Panc1 (cell line): ENCODE results near the gene DYRK2. TPM values are rescaled to one million over a fixed set of nuclear protein-coding genes. Genes with fewer than 3 reads are reported as not detected.

Experiments
- ATAC-seq: fragments of 200-7000 bp; cut with Tn5 transposase; 2 replicates; pipeline ENCODE4 v1.9.1; 2020; ENCODE audit warnings: mild to moderate bottlenecking, moderate library complexity
- BruUV-seq: library from RNA; stranded (reverse); fragments of 400-500 nt; replicated peaks from 2 replicates; lab custom pipeline; 2021; lab: Mats Ljungman, UMichigan
- CTCF ChIA-PET: fragments of 300-600 bp; sonication (Branson Sonifier 250); formaldehyde crosslinking; loops from one replicate; lab custom pipeline; 2022; ENCODE audit warnings: antibody characterized with exemption; lab: Charles Lee
- POLR2A ChIA-PET: fragments of 300-600 bp; sonication (Branson Sonifier 250); formaldehyde crosslinking; loops from one replicate; lab custom pipeline; 2022; ENCODE audit warnings: antibody characterized with exemption; lab: Charles Lee
- DNase-seq: peaks from one replicate; pipeline ENCODE4 v3.0.0-alpha.2; 2010; ENCODE audit warnings: low read depth, low spot score
- H3K27ac ChIP-seq: 2 replicates; pipeline ENCODE4 v1.5.1; 2011; ENCODE audit warnings: mild to moderate bottlenecking, low read length, inconsistent platforms
- H3K27me3 ChIP-seq: fragments of 200-500 bp; sonication (Bioruptor generic); 2 replicates; pipeline ENCODE4 v1.6.0; 2014; ENCODE audit warnings: low read length, inconsistent platforms; ENCODE audit not compliant: control insufficient read depth, insufficient read depth
- H3K36me3 ChIP-seq: fragments of 200-500 bp; sonication (Bioruptor generic); 2 replicates; pipeline ENCODE4 v1.5.1; 2014; ENCODE audit warnings: inconsistent platforms, mild to moderate bottlenecking, low read length, moderate library complexity; ENCODE audit not compliant: control insufficient read depth, insufficient read depth
- H3K4me1 ChIP-seq: 2 replicates; pipeline ENCODE4 v1.5.1; 2011; ENCODE audit warnings: inconsistent platforms, mild to moderate bottlenecking, low read length, moderate library complexity; ENCODE audit not compliant: control insufficient read depth, insufficient read depth
- H3K4me3 ChIP-seq, 2 experiments: 2 replicates each; pipeline ENCODE4 v1.5.1; 2011 to 2012; ENCODE audit warnings: low read depth in 2 of 2, low read length in 2 of 2, mild to moderate bottlenecking in 2 of 2, inconsistent platforms in 1 of 2, moderate library complexity in 1 of 2
- H3K9me3 ChIP-seq: fragments of 200-500 bp; sonication (Bioruptor generic); 2 replicates; pipeline ENCODE4 v1.5.1; 2014; ENCODE audit warnings: low read depth, mild to moderate bottlenecking, inconsistent platforms, low read length, moderate library complexity; ENCODE audit not compliant: control insufficient read depth, insufficient read depth
- CTCF ChIP-seq: fragments of 450-650 bp; IDR thresholded peaks from 2 replicates; pipeline ENCODE4 v1.5.1; 2017; ENCODE audit warnings: mild to moderate bottlenecking
- POLR2AphosphoS5 ChIP-seq: IDR thresholded peaks from 2 replicates; pipeline ENCODE4 v1.6.1; 2012; ENCODE audit warnings: mild to moderate bottlenecking, low read depth, low read length, moderate library complexity
- REST ChIP-seq, 2 experiments: IDR thresholded peaks; 2 replicates each; pipeline ENCODE4 v1.6.1; 2011 to 2012; ENCODE audit warnings: low read depth in 2 of 2, control low read depth in 1 of 2, low read length in 1 of 2, mild to moderate bottlenecking in 1 of 2, moderate library complexity in 1 of 2; ENCODE audit not compliant: insufficient read depth in 1 of 2
- SIN3A ChIP-seq: IDR thresholded peaks from 2 replicates; pipeline ENCODE4 v1.6.1; 2012; ENCODE audit warnings: low read depth, mild to moderate bottlenecking, low read length, moderate library complexity, borderline replicate concordance; ENCODE audit not compliant: insufficient read depth
- TCF7L2 ChIP-seq: IDR thresholded peaks from 2 replicates; pipeline ENCODE4 v1.6.1; 2011; ENCODE audit warnings: mild to moderate bottlenecking, low read depth, low read length, inconsistent platforms
- in situ Hi-C: cut with HindIII; loops from 2 replicates; pipeline ENCODE4 v1.10.0; 2016; ENCODE audit warnings: low sequenced_read_pairs, low pct_unique_long_range_greater_than_20kb
- intact Hi-C: fragments of 100-400 bp; cut with micrococcal nuclease; formaldehyde crosslinking; loops from one replicate; pipeline ENCODE4 v1.10.0; 2022; ENCODE audit not compliant: unreplicated experiment
- total RNA-seq: library from RNA; stranded (reverse); gene quantifications from one replicate; pipeline ENCODE4 v1.2.1, GENCODE V29; 2021; ENCODE audit not compliant: unreplicated experiment

DYRK2 gene
- total RNA-seq, 1 experiment from 2014 or later, result 9.9 TPM

GRCh38 chr12:67649261-67649569 is 670 bp downstream of the DYRK2 start:
- Histone ChIP-seq H3K36me3 (no peaks in the 10 kb centered on the region), H3K27me3 (no peaks in the 10 kb centered on the region), H3K9me3 (no peaks in the 10 kb centered on the region), H3K4me1 (peaks cover 23% of the 10 kb centered on the region), H3K27ac (peak overlapping the region; percentile 72; the same call in 1 of the 2 replicates), H3K4me3 (peak overlapping the region; percentile 71 to 84)
- CTCF ChIA-PET, result no interaction called here
- intact Hi-C loops, result no loop called here
- ATAC-seq (peak; percentile 63), DNase-seq (no peak)
- no TSS peak for BruUV-seq
- in situ Hi-C loops, result no loop called here
- TF ChIP-seq POLR2AphosphoS5 (no peak), TCF7L2 (no peak), CTCF (no peak), REST (IDR thresholded peaks at IDR 0.05; ENCODE audit: insufficient read depth in 1 of 2, low read depth in 2 of 2, low read length in 1 of 2) (no peak), SIN3A (no peak)
- POLR2A ChIA-PET, result no interaction called here

GRCh38 chr12:67649570-67650387 is 1.2 kb downstream of the DYRK2 start:
- in situ Hi-C loops (no loop called here), intact Hi-C loops (no loop called here)
- peaks cover 23% of the 10 kb centered on the region for H3K4me1 ChIP-seq
- H3K27ac ChIP-seq, result peak overlapping the region; percentile 72
- ATAC-seq (peak; percentile 20; the same call in 1 of the 2 replicates), DNase-seq (no peak)
- ChIA-PET POLR2A (no interaction called here), CTCF (no interaction called here)
- no peaks in the 10 kb centered on the region for H3K36me3 ChIP-seq
- H3K27me3 ChIP-seq, result no peaks in the 10 kb centered on the region
- no peaks in the 10 kb centered on the region for H3K9me3 ChIP-seq
- peak overlapping the region; percentile 71 to 84 for H3K4me3 ChIP-seq
- no TSS peak for BruUV-seq
- TF ChIP-seq REST (IDR thresholded peaks at IDR 0.05; ENCODE audit: insufficient read depth in 1 of 2, low read depth in 2 of 2, low read length in 1 of 2) (no peak), TCF7L2 (no peak)
